HG03558 (cell line): ENCODE measurements around the gene C14orf180.

Experiments used
- ATAC-seq: cut with Tn5 transposase; IDR thresholded peaks from one replicate; pipeline ENCODE4 v1.9.1; 2021; ENCODE audit warnings: moderate number of reproducible peaks; ENCODE audit not compliant: unreplicated experiment; ENCODE audit errors: extremely low read depth

C14orf180 gene

DNA sequence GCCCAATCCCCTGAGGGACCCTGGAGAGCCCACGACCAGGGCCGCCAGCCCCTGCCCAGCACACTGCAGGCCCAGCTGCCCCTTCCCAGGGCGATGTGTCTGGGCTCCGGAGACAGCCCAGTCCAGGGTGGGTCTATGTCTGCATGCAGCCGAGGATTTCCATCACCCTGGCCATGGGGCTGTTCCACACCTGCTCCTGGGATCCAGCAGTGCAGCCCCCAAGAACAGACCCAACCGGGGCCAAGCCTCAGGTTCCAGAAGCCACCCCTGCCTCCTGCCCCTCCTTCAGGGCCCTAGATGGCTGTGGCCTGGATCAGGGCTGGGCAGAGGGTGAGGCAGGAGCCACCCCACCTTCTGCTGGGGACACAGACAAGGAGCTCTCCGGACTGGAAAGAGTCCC is 11.5 kb downstream of the C14orf180 start:
- ATAC-seq = no peak

DNA sequence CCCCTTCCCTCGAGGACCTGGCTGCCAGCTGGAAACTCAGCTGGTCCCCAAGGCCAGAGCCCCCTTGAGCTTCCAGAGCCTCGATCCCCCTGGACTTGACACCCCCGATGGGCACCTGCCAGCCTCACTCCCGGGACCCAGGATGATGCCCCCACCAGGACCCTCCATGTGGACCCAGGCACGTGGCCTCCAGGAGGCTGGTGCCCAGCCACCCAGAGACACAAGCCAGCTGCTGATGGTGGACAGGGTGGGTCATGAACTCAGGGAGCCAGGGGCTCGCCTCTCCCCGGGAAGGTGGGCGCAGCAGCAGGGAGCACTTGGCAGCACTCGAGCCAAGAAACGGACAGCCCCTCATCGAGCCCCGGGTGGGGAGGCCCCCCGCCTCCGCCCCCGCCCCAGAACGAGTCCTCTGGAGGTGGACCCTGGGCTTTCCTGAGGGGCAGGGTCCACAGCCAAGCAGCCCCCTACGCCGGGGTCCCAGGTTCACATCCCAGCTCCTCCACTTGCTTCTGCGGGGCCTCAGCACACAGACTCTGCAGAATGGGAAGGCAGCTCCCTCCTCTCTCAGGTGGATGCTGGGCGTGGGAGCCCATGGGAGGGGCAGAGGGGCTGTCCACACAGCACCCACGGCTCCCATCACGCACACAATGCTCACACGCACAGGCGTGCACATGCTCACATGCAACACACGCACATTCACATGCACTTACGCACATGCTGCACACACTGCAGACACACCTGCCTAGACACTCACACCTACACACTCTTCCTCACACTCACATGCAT is 12.1 kb downstream of the C14orf180 start:
- no peak for ATAC-seq

DNA sequence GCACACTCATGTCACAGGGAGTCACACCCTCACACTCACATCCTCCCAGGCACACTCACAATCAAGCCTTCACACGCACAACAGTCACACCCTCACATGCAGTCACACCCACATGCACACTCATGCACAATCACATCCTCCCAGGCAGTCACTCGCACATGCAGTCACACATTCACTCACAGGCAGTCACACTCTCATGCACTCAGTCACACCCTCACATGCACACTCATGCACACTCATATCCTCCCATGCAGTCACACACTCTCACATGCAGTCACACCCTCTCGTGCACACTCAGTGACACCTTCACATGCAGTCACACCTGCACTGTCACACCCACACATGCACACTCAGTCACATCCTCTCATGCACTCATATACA is 12.7 kb downstream of the C14orf180 start:
- ATAC-seq = no peak

DNA sequence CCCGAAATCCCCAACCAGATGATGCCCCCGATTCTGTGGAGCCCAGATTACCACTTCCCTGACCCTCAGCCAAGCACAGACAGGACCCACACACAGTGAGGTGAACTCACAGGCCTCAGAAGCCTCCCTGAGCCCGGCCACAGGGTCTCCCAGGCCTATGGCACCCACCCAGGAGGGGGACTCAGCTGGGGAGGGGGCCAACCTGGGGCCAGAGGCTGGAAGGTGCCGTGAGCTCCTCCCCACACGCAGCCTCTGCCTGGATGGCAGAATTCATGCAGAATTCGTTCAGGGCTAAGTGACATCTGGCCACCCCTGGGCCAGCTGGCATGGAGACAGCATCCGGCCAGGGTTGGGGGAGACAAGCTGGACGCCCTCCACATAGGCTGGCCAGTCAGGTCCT is 13.2 kb downstream of the C14orf180 start:
- ATAC-seq = no peak

DNA sequence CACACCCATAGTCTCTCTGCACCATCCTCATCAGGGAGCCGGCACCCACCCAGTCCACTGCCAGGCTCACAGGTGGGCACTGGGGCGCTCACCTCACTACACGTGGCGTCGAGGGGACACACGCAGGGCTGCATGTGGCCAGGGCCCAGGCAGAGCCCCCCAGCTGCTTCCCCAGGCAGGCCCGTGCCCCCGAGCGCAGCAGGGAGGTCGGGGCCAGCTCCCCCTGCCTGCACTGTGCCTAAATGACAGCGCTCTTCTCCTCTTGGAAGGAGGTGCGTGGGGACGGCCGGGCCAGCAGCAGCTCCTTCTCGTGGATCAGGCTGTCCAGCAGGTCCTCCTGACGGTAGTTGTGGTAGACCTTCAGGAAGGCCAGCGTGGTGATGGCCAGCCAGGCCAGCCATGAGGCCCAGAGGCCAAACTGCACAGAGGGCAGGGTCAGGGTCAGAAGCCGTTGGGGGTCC is 13.7 kb downstream of the C14orf180 start:
- no peak for ATAC-seq

- no peak for ATAC-seq
Observed at GRCh38 chr14:104593710-104594136, 14.2 kb downstream of the C14orf180 start.

GRCh38 chr14:104594310-104595046 is 14.9 kb downstream of the C14orf180 start:
- no peak for ATAC-seq

DNA sequence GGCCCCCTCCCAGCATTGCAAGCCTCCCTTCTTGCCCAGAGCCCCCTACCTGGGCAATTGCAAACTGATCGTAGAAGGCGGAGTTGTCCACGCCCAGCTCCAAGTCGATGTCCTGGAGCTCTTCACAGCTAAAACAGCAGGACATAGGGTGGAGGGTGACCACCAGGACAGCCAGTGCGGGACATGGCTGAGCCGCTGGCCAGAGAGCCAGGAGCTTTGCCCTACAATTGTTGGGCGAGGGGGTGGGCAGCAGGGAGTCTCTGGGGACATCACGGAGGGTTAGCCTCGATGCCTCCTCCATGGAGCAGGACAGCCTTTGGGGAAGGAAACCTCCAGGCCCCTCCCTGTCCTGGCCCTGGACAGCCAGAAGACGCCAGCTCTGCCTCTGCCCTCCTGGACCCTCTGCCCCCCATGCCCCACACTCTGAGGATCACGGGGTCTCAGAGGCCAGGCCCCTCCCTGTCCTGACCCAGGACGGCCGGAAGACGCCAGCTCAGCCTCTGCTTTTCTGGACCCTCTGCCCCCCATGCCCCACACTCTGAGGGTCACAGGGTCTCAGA is 15.6 kb downstream of the C14orf180 start:
- ATAC-seq = no peak

DNA sequence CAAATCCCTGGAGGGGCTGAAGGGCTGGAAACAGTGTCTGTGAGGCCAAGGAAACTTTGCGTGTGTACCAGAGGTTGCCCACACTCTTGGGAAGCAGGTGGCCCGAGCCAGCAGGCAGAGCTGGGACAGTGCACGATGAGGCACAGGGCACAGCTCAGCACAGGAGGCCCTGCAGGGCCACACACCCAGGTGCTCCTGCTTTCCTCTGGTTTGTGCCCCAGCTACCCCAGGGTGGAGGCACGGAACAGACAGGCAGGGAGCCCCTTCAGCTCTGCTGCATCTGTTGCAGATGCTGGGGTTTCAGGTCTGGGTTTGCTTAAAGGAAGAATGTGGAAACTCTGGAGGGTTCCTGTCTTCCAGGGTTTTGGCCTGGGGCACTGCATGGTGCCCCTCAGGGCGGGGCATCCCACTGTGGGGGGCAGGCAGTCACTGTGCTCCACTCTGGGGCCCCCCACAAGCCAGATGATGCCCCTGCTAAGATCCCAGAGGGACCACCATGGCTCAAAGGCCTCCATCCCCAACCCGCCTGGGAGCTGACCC is 16.4 kb downstream of the C14orf180 start:
- ATAC-seq = no peak

GRCh38 chr14:104596451-104596918 is 16.9 kb downstream of the C14orf180 start:
- ATAC-seq = no peak

GRCh38 chr14:104596927-104597351 is 17.4 kb downstream of the C14orf180 start:
- ATAC-seq = no peak

DNA sequence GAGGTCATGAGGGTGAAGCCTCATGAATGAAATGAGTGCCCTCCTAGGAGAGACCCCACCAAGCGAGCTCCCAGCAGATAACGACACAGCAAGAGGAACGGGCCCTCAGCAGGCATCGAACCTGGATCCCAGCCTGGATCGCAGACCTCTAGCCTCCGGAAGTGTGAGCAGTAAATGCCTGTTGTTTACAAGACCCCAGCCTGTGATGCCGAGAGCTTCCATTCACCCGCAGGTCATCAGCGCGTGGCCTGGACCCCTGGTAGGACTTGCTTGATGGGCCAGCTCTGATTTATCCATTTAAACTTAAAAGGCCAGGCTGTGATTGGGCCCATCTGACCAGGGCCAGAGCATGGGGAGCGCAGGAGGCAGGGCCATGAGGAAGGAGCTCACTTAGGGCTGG is 18.0 kb downstream of the C14orf180 start:
- ATAC-seq = no peak

GRCh38 chr14:104598039-104598909 is 18.7 kb downstream of the C14orf180 start:
- ATAC-seq = no peak

DNA sequence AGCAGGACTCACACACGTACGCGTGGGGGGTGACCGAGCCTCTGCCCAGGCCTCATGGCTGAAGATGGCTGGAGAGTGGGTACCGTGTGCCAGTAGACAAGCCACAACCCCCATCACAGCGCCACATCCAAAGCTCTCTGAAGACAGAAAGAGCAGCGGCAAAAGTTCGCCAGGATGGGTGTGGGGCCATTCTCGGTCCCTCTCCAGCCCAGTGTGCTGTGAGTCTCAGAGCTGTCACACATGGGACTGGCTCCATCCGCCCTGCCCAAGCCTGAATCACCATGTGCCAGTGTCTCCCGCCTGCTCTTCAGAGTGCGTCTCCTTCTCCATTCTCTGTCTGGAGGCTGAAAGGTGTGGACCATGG is 19.3 kb downstream of the C14orf180 start:
- no peak for ATAC-seq

DNA sequence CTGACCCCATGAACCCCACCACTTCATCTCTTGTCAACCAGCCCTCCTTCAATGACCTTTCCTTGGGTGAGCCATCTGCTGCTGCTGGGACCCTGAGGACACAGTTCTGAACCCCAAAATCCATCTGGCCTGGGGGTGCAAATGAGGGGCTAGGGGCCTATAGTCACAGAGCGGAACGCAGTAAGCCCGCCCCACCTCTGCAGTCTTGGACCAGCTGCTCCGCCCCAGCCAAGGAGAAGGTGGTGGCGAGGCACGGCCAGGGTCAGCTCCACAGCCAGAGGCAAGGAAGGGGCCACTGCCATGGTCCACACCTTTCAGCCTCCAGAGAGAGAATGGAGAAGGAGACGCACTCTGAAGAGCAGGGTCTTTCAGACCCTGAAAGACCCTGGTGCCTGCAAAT is 19.9 kb downstream of the C14orf180 start:
- no peak for ATAC-seq

GRCh38 chr14:104600141-104600643 is 20.6 kb downstream of the C14orf180 start:
- no peak for ATAC-seq

GRCh38 chr14:104600805-104601204 is 21.2 kb downstream of the C14orf180 start:
- no peak for ATAC-seq

- no peak for ATAC-seq
Observed at GRCh38 chr14:104601786-104602185, 22.2 kb downstream of the C14orf180 start.

DNA sequence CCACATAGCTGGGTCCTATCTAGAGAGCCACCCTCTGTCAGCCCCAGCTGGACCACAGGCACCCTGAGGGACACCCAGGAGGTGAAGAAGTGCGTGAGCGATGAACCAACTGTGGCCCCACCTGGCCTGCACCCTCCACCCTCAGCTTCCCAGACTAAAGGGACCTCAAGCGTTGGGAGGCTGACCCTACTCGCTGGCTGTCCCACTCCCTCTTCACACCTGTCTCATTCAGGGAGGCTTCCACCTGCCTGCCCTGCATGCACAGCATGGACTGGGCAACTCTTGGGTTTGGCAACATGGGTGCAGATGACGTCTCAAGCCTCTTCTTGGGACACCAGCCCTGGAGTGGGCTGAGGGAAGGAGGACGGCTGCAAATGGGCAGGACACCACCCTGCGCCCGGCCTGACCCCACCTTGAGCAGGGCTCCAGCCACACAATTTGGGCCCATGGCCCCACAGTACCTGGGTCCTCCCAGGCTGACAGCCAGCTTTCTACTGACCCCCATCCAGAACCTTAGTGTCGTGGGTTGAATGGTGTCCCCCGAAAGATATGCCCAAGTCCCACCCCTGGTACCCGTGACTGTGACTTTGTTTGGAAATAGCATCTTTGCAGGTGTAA is 22.9 kb downstream of the C14orf180 start:
- no peak for ATAC-seq
